ENCODE measurements around the gene NDUFA13. TPM values are rescaled to one million over a fixed set of nuclear protein-coding genes. Genes with fewer than 3 reads are reported as not detected.
"Not testable (repeated sequence)": the region's sequence is repeated elsewhere in the genome, so short reads cannot be mapped to it uniquely, and the experiment has no call there.

The NDUFA13 gene
- 100 to 1,000 TPM; 371 to 388 TPM for total RNA-seq

DNA sequence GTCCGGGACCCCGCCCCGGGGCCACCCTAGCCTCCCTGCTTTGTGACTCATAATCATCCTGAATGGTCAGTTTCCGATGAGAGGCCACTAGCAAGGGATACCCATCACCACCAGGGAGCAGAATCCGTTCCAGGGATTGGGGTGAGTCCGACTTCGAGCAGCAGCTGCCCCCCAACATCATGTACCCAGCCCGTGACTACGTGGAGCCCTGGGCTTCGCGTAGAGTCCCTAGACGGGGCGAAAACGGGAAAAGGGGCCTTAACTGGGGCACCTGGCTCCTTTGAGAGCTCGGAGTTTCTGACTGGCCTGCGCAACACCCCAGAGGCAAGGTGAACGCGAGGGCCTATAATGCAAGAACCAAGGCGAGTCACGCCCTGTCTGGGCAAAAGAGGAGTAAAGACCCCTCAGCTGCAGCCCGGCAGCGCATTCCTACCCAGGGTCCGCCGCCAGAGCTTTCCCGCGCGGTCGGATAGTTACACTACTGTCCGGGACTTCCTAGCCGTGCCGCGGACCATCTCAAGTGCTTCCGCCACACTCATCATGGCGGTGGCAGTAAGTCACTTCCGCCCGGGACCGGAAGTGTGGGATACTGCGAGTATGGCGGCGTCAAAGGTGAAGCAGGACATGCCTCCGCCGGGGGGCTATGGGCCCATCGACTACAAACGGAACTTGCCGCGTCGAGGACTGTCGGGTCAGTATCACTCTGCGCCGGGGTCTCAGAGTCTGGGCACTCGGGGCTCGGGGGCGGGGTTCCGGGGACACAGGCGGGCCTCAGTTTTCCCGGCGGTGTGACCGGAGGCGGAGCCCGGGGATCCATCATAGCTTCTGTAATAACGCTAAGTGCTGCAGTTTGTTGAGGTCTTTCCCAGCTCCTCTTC lies at the start of gene NDUFA13:
TSS of gene NDUFA13 (plus strand) at position 584 of the 878 bp plus-strand sequence. CDS start at position 598, 14 bp downstream.
- Mint-ChIP-seq H3K9me3 (no peaks in the 10 kb centered on the region), H3K4me3 (peak within 1 kb of the TSS; percentile 93), H3K27me3 (no peaks in the 10 kb centered on the region), H3K4me1 (peaks cover 33% of the 10 kb centered on the region), H3K36me3 (ENCODE audit: low read depth) (peaks cover 29% of the 10 kb centered on the region), H3K27ac (peak within 1 kb of the TSS; percentile 94)
- POLR2A ChIA-PET = interaction anchor here (0.6 to 3.0 kb wide), 39 partner anchors 8 to 908 kb away, joined by 3 to 29 read pairs (median 4); partner anchors contain the start of genes ATP13A1, GATAD2A, YJEFN3 and ZNF101
- CTCF ChIA-PET = interaction anchor here (0.7 to 2.3 kb wide), 8 partner anchors 16 to 158 kb away, joined by 3 to 11 read pairs (median 3); partner anchors contain the start of genes GATAD2A and GMIP
- peak; percentile 95 for DNase-seq

DNA sequence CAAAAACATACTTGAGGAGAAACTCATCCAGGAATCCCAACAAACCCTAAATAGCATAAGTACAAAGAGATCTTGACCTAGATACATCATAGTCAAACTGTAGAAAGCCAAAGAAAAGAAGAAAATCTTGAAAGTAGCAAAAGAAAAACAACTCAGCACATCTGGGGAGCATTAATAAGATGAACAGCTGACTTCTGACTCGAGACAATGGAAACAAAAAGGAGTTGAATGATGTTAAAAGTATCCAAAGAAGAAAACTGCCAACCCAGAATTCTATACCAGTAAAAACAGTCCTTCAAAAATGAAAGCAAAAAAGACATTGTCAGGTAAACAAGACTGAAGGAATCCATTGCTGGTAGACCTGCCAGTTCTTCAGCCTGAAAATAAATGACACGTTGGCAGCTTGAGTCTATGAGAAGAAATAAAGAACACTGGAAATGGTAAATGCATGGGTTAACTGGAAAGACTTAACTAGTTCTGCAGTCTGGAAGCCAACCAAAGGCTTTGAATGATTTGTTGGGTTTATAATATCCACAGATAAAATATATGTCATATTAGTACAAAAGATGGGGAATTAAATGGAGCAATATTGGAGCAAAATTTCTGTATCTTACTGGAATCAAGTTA lies 47.5 kb upstream of the NDUFA13 start:
- no peaks in the 10 kb centered on the region for H3K27me3 Mint-ChIP-seq
- ChIA-PET CTCF (no interaction called here), POLR2A (interaction anchor here (2.0 kb wide), 1 partner anchor 9 kb away, joined by 8 read pairs; no protein-coding TSS in a partner anchor)
- H3K4me3 Mint-ChIP-seq = no peak overlapping the region
- DNase-seq = no peak
- H3K4me1 Mint-ChIP-seq = peaks cover 50% of the 10 kb centered on the region
- H3K27ac Mint-ChIP-seq = no peak overlapping the region
- peaks cover 78% of the 10 kb centered on the region for H3K36me3 Mint-ChIP-seq (ENCODE audit: low read depth)
- peaks cover 36% of the 10 kb centered on the region for H3K9me3 Mint-ChIP-seq

DNA sequence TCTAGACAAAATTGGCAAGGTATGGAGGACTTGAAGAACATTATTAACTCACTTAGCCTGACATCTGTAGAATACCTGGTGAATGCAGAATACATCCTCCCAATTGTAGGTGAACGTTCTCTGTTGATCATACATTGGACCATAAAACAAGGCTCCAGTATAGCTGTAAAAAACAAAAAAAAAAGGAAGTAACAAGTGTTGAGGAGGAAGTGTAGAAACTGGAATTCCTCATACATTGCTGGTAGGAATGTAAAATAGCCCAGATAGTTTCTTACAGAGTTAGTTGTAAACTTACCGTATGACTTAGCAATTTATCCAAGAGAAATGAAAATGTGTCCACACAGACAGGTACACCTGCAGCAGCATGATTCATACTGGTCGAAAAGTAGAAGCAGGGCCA lies 45.4 kb upstream of the NDUFA13 start:
- peaks cover 60% of the 10 kb centered on the region for H3K4me1 Mint-ChIP-seq
- H3K36me3 Mint-ChIP-seq (ENCODE audit: low read depth) = peaks cover 73% of the 10 kb centered on the region
- peaks cover 31% of the 10 kb centered on the region for H3K9me3 Mint-ChIP-seq
- H3K27me3 Mint-ChIP-seq = no peaks in the 10 kb centered on the region
- no peak overlapping the region for H3K4me3 Mint-ChIP-seq
- DNase-seq = no peak
- H3K27ac Mint-ChIP-seq = no peak overlapping the region
- POLR2A ChIA-PET = interaction anchor here (1.9 kb wide), 1 partner anchor 11 kb away, joined by 7 read pairs; no protein-coding TSS in a partner anchor
- CTCF ChIA-PET = interaction anchor here (0.6 to 0.8 kb wide), 3 partner anchors 19 to 989 kb away, joined by 3 to 4 read pairs (median 3); no protein-coding TSS in a partner anchor

DNA sequence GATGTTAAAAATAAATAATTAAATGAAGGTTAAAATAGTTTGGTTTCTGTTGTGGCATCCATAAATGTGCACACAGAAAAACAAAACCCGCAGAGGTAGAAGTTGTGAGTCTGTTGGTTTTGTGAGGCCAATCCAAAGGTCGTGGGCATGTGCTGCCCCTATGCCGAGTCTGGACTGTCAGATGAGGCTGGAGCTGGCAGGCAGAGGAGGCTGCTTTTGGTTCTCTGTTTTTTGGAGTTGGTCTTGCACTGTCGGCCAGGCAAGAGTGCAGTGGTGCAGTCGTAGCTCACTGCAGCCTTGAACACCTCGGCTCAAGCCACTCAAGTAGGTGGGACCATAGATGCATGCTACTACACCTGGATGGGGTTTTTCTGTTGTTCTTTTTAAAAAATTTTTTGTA lies 44.3 kb upstream of the NDUFA13 start:
- ChIA-PET CTCF (interaction anchor here (0.7 kb wide), 1 partner anchor 10 kb away, joined by 3 read pairs; no protein-coding TSS in a partner anchor), POLR2A (interaction anchor here (1.2 to 1.9 kb wide), 4 partner anchors 12 to 26 kb away, joined by 3 to 8 read pairs (median 6); no protein-coding TSS in a partner anchor)
- peak overlapping the region; percentile 26 for H3K4me3 Mint-ChIP-seq
- no peak for DNase-seq
- peaks cover 23% of the 10 kb centered on the region for H3K9me3 Mint-ChIP-seq
- peaks cover 65% of the 10 kb centered on the region for H3K36me3 Mint-ChIP-seq (ENCODE audit: low read depth)
- H3K4me1 Mint-ChIP-seq = peaks cover 63% of the 10 kb centered on the region
- no peaks in the 10 kb centered on the region for H3K27me3 Mint-ChIP-seq
- H3K27ac Mint-ChIP-seq = peak overlapping the region; percentile 74

DNA sequence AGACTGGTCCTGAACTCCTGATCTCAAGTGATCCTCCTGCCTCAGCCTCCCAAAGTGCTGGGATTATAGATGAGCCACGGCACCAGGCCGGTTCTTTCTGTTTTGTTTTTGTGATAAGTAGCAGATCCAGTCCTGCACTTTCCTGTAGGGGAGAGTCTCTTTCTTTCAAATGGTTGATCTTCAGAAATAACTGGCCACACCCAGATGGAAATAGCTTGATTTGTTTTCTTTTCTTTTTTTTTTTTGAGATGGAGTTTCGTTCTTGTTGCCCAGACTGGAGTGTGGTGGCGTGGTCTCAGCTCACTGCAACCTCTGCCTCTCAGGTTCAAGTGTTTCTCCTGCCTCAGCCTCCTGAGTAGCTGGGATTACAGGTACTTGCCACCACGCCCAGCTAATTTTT lies 43.9 kb upstream of the NDUFA13 start:
- H3K4me1 Mint-ChIP-seq = peaks cover 67% of the 10 kb centered on the region
- peaks cover 61% of the 10 kb centered on the region for H3K36me3 Mint-ChIP-seq (ENCODE audit: low read depth)
- peak overlapping the region; percentile 74 for H3K27ac Mint-ChIP-seq
- not testable (repeated sequence) for H3K27me3 Mint-ChIP-seq, DNase-seq
- H3K4me3 Mint-ChIP-seq = peak overlapping the region; percentile 26
- CTCF ChIA-PET = interaction anchor here (0.7 kb wide), 1 partner anchor 11 kb away, joined by 3 read pairs; no protein-coding TSS in a partner anchor
- H3K9me3 Mint-ChIP-seq = peaks cover 21% of the 10 kb centered on the region
- POLR2A ChIA-PET = interaction anchor here (1.2 to 1.4 kb wide), 4 partner anchors 12 to 26 kb away, joined by 3 to 8 read pairs (median 4); no protein-coding TSS in a partner anchor

DNA sequence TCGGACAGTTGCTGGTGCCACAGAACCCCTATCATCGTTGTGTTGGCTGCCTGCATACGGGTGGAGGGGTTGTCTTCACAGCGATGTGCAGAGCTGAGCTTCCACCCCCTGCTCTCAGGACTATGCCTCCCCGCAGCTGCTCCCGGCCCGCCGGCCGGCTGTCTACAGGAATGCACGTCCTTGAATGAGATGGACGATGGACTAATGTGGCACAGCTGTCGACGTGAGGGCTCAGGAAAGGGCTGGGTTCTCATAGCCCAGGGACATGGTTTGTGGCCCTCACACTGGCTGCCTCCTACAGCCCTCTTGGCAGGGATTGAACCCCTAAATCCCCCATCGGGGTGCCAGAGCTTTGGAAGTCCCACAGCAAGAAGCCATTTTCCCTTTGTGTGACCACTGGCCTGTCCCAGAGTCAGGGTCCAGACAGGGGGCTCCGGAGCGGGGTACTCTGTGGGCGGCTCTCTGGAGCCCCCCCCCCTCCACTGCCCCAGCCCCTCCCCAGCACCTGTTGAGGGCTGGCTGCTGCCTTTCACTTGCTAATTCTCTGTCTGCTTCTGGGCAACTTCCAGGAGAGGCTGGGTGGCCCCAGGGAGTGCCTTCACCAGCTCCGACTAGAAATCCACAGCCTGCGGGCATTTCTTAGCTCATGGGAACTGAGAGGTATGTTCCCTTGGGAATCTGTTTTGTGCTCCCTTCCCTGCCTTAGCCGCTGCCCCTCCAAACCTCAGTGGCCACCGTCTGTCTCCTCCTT lies 40.8 kb upstream of the NDUFA13 start:
- H3K9me3 Mint-ChIP-seq = peaks cover 3% of the 10 kb centered on the region
- peak overlapping the region; percentile 90 for H3K27ac Mint-ChIP-seq
- CTCF ChIA-PET = interaction anchor here (0.7 to 1.5 kb wide), 2 partner anchors 108 to 110 kb away, joined by 4 to 5 read pairs; no protein-coding TSS in a partner anchor
- H3K36me3 Mint-ChIP-seq (ENCODE audit: low read depth) = peaks cover 49% of the 10 kb centered on the region
- H3K4me3 Mint-ChIP-seq = no peak overlapping the region
- POLR2A ChIA-PET = interaction anchor here (0.9 to 3.2 kb wide), 8 partner anchors 11 to 110 kb away, joined by 3 to 30 read pairs (median 5); partner anchors contain the start of gene GATAD2A
- DNase-seq = no peak
- H3K27me3 Mint-ChIP-seq = no peaks in the 10 kb centered on the region
- H3K4me1 Mint-ChIP-seq = peaks cover 84% of the 10 kb centered on the region

DNA sequence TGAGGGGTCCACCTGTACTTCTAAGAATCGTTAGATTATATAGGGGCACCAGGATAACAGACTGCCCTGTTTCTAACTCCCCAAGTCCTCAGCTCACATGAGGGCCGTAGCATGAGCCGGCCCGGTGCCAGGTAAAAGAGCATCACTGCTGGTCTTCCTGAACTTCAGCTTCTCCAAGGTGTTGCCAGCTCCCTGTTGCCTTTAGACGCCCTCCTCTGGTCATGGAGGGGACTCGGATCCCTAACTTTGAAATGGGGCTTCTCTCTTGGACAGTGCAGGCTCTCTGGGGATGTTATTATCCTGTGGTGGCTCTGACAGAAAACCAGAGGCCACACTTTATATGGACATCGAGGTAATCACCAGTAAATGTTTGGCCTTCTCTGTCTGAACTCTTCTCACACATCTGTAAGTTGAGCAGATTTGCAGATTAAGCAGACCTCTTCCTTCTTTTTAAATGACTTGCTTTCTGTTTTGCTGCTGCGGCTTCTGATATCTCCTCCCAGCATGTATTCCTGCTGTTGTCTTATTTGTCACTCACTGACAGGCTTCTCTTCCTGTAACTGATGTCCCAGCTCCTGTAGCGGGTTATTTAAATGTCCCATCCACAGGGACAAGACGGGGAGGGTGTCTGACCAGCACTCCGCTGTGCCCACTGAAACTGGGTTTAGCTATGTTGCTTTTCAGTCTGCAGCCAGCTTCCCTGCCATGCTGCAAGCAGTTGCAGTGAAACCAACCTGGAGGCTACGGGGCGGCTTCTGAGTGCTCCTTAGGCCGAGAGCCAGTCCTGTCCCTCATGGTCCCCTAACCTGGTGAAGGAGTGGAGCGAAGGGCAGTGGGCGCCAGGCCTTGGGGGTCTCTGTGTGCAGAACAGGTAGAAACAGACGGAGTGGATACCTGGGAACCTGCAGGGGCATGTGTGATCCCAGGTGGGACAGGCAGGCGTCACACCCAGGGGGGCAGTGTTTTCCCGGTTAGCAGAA lies 39.9 kb upstream of the NDUFA13 start:
- peaks cover 84% of the 10 kb centered on the region for H3K4me1 Mint-ChIP-seq
- H3K9me3 Mint-ChIP-seq = no peaks in the 10 kb centered on the region
- no peaks in the 10 kb centered on the region for H3K27me3 Mint-ChIP-seq
- H3K27ac Mint-ChIP-seq = peak overlapping the region; percentile 84
- ChIA-PET CTCF (interaction anchor here (0.7 to 1.5 kb wide), 4 partner anchors 71 to 111 kb away, joined by 3 to 5 read pairs (median 4); no protein-coding TSS in a partner anchor), POLR2A (interaction anchor here (0.5 to 3.2 kb wide), 10 partner anchors 10 to 111 kb away, joined by 3 to 30 read pairs (median 4); partner anchors contain the start of gene GATAD2A)
- peaks cover 47% of the 10 kb centered on the region for H3K36me3 Mint-ChIP-seq (ENCODE audit: low read depth)
- DNase-seq = no peak
- no peak overlapping the region for H3K4me3 Mint-ChIP-seq

DNA sequence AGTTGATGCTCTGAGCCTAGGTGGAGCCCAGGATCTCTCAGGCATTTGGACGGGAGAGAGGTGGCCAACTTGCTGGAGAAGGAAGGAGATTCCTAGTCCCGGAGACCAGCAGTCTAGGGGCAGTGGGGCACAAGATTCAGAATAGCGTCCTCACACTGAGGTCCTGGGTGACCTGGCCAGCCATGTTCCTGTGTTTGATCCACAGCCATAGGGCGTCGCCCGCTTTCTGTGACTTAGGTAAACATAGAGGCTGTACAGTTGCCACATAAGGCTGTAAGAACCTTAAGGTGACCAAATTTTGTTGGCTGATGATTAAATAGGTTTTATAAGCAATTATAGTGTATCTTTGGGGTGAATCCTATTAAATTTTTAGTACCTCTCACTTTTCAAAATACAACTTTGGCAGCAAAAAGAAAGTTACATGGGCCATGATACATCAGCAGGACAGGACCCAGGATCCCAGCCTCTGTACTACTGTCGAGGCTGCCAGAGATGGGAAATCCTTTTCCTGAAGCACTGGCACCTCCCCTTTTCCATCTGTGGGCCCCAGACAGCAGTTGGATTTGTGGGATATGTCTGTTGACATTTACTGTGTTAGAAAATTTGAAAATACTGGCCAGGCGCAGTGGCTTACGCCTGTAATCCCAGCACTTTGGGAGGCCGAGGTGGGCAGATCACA lies 38.2 kb upstream of the NDUFA13 start:
- no peak overlapping the region for H3K4me3 Mint-ChIP-seq
- H3K27me3 Mint-ChIP-seq = no peaks in the 10 kb centered on the region
- POLR2A ChIA-PET = interaction anchor here (1.8 to 3.2 kb wide), 2 partner anchors 18 kb away, joined by 6 to 30 read pairs; no protein-coding TSS in a partner anchor
- H3K36me3 Mint-ChIP-seq (ENCODE audit: low read depth) = peaks cover 39% of the 10 kb centered on the region
- no peak overlapping the region for H3K27ac Mint-ChIP-seq
- CTCF ChIA-PET = interaction anchor here (1.2 to 1.5 kb wide), 2 partner anchors 10 to 11 kb away, joined by 4 read pairs; no protein-coding TSS in a partner anchor
- no peak for DNase-seq
- no peaks in the 10 kb centered on the region for H3K9me3 Mint-ChIP-seq
- peaks cover 70% of the 10 kb centered on the region for H3K4me1 Mint-ChIP-seq

DNA sequence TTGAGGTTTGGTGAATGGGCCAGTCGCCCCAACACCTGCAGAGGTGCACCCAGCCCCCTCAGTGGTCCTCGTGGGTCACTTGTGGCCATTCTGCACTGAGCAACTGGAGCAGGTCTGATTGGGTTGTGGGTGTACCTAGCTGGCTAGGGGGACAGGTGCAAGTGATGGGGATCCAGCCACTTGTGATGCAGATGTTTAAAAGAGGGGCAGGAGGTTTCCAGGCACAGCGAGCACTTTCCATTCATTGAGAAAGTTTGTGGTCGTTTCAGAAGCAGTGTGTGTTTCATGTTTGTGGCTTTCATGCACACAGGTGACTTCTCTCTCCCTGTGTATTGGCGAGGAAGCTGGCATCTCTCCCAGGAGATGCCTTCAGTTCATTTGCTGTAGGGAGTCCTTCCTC lies 35.3 kb upstream of the NDUFA13 start:
- Mint-ChIP-seq H3K4me1 (peaks cover 50% of the 10 kb centered on the region), H3K27me3 (no peaks in the 10 kb centered on the region), H3K27ac (no peak overlapping the region), H3K36me3 (ENCODE audit: low read depth) (peaks cover 22% of the 10 kb centered on the region), H3K4me3 (no peak overlapping the region), H3K9me3 (no peaks in the 10 kb centered on the region)
- CTCF ChIA-PET = no interaction called here
- POLR2A ChIA-PET = interaction anchor here (1.7 kb wide), 1 partner anchor 8 kb away, joined by 5 read pairs; no protein-coding TSS in a partner anchor
- DNase-seq = no peak

DNA sequence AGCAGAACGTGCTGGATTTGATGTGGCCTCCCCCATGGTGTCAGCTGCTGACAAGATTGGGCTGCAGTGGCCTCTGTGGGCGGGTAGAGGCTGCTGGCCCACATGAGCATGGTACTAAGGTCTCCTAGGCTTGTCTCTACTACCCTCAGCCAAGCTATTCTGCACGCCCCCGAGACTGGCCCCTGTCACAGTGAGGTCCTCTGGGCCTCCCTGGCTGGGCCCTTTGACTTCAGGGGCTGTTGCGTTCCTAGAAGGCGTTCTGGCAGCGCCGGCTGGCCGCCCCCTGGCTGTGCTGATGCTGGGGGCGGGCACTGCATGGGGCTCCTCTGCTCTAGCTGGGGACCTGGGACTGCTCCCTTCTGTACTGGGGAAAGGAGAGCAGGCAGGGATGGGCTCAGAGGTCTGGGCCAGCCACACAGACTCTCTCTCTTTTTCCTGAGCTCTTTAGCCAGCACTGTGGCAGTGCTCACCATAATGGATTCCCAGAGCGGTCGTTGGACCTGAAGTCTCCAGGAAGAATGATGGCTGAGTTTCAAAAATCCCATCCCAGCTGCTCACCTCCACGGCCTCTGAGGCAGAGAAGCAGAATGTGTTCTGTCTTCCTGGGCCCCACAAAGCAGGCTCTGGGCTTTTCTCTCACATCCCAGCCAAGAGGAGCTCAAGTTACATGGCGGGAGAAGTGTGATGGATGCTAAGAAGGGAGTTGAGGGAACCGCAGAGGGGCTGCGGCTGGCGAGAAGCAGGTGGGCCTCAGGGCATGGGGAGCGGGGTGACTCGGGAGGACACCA lies 33.0 kb upstream of the NDUFA13 start:
- ChIA-PET POLR2A (interaction anchor here (0.9 to 1.2 kb wide), 2 partner anchors 78 to 110 kb away, joined by 3 read pairs; partner anchors contain the start of gene GATAD2A), CTCF (no interaction called here)
- peaks cover 35% of the 10 kb centered on the region for H3K4me1 Mint-ChIP-seq
- no peaks in the 10 kb centered on the region for H3K9me3 Mint-ChIP-seq
- peaks cover 18% of the 10 kb centered on the region for H3K36me3 Mint-ChIP-seq (ENCODE audit: low read depth)
- DNase-seq = no peak
- H3K4me3 Mint-ChIP-seq = no peak overlapping the region
- no peak overlapping the region for H3K27ac Mint-ChIP-seq
- H3K27me3 Mint-ChIP-seq = no peaks in the 10 kb centered on the region
